ENCODE data around the gene RNFT2.
A peak's percentile ranks its signal among the peaks of the same experiment; 100 is the strongest.

Gene RNFT2

GRCh38 chr12:116736962-116737773, 947 bp upstream of the RNFT2 start:
- POLR2A ChIA-PET = interaction anchor here (1.0 kb wide), 3 partner anchors 15 to 143 kb away, joined by 3 to 5 read pairs (median 3); no protein-coding TSS in a partner anchor
- CTCF ChIA-PET = interaction anchor here (0.7 kb wide), 1 partner anchor 1276 kb away, joined by 3 read pairs; no protein-coding TSS in a partner anchor
- Histone ChIP-seq H3K36me3 (ENCODE audit: control insufficient read depth in 2 of 2, insufficient read depth in 1 of 2, low read length in 2 of 2) (peaks cover 11 to 40% of the 10 kb centered on the region in 2 experiments), H3K27ac (ENCODE audit: extremely low read depth, low read depth, low read length) (peak overlapping the region; percentile 9; the same call in 1 of the 2 replicates), H3K9me3 (ENCODE audit: control insufficient read depth, insufficient read depth, low read depth, low read length) (no peaks in the 10 kb centered on the region), H3K4me3 (ENCODE audit: low read depth, low read length) (peak overlapping the region; percentile 79), H3K4me1 (ENCODE audit: control insufficient read depth, insufficient read depth, low read length) (peaks cover 12% of the 10 kb centered on the region)
- TF ChIP-seq ZNF621 (tag by site-specific recombination; IDR thresholded peaks at IDR 0.05) = peak; percentile 56; the same call in 1 of the 2 replicates
- peak; percentile 64 for TF ChIP-seq ZNF335 (tag by site-specific recombination; conservative IDR thresholded peaks at IDR 0.05)
- TF ChIP-seq ZNF76 (tag by site-specific recombination; IDR thresholded peaks at IDR 0.05; ENCODE audit: borderline replicate concordance, low read depth) = peak; percentile 8; the same call in 1 of the 2 replicates
- TF ChIP-seq ZNF398 (tag by site-specific recombination; IDR thresholded peaks at IDR 0.05) = peak; percentile 83
- TF ChIP-seq ZBTB11 (tag by site-specific recombination; conservative IDR thresholded peaks at IDR 0.05; ENCODE audit: low read depth) = peak; percentile 74
- TF ChIP-seq ZNF645 (tag by site-specific recombination; IDR thresholded peaks at IDR 0.05) = peak; percentile 87; the same call in 1 of the 2 replicates
- TF ChIP-seq KLF1 (tag by site-specific recombination; IDR thresholded peaks at IDR 0.05) = no peak; the same call in 1 of the 2 replicates
- no peak for TF ChIP-seq ZNF311 (tag by site-specific recombination; IDR thresholded peaks at IDR 0.05; ENCODE audit: borderline replicate concordance)
- no peak for TF ChIP-seq ZNF530 (tag by site-specific recombination; IDR thresholded peaks at IDR 0.05; ENCODE audit: low read depth)
- peak; percentile 94; the same call in 1 of the 2 replicates for TF ChIP-seq ZSCAN23 (tag by site-specific recombination; IDR thresholded peaks at IDR 0.05)
- TF ChIP-seq ZNF140 (tag by site-specific recombination; IDR thresholded peaks at IDR 0.05) = no peak
- peak; percentile 93 for TF ChIP-seq ZSCAN18 (tag by site-specific recombination; IDR thresholded peaks at IDR 0.05)
- TF ChIP-seq ZNF366 (tag by site-specific recombination; conservative IDR thresholded peaks at IDR 0.05) = peak; percentile 100
- peak; percentile 48 for TF ChIP-seq ZNF341 (tag by site-specific recombination; IDR thresholded peaks at IDR 0.05; ENCODE audit: low read depth)
- TF ChIP-seq ZBTB10 (tag by site-specific recombination; IDR thresholded peaks at IDR 0.05) = peak; percentile 51; the same call in 1 of the 2 replicates
- no peak; the same call in 1 of the 2 replicates for TF ChIP-seq ZBTB48 (tag by site-specific recombination; IDR thresholded peaks at IDR 0.05)
- peak; percentile 72; the same call in 1 of the 2 replicates for TF ChIP-seq YY2 (tag by site-specific recombination; IDR thresholded peaks at IDR 0.05)
- TF ChIP-seq MYNN (tag by site-specific recombination; IDR thresholded peaks at IDR 0.05; ENCODE audit: borderline replicate concordance) = peak; percentile 72
- 0 out of 2 replicates have a peak, but pooled peaks have one; percentile 4 for TF ChIP-seq ZNF692 (tag by site-specific recombination; IDR thresholded peaks at IDR 0.05)
- TF ChIP-seq ZNF449 (tag by site-specific recombination; IDR thresholded peaks at IDR 0.05) = no peak
- no peak for TF ChIP-seq ZNF132 (tag by site-specific recombination; IDR thresholded peaks at IDR 0.05; ENCODE audit: borderline replicate concordance)
